Measurements from ENCODE around the gene DHRSX.

GRCh38 chrX:2508648-2509335 is 8.0 kb upstream of the DHRSX start:
- TF ChIP-seq CTCF (IDR thresholded peaks at IDR 0.05; ENCODE audit: poor library complexity) (no peak), EZH2 (IDR thresholded peaks at IDR 0.05; ENCODE audit: borderline replicate concordance) (no peak)
